Vagina (tissue), 2 donors: ENCODE measurements around the gene TINAGL1. TPM values are rescaled to one million over a fixed set of nuclear protein-coding genes. Genes with fewer than 3 reads are reported as not detected.

ENCODE experiments used
- DNase-seq, 2 donors: peaks; one replicate each; pipeline ENCODE4 v3.0.0-alpha.2; 2017; ENCODE audit errors: extremely low spot score in 2 of 2
- H3K27ac ChIP-seq: fragments of 200-600 bp; sonication (generic); one replicate; pipeline ENCODE4 v1.5.1; 2019
- H3K27me3 ChIP-seq: fragments of 200-600 bp; sonication (generic); one replicate; pipeline ENCODE4 v1.5.1; 2019
- H3K36me3 ChIP-seq, 2 donors: fragments of 200-600 bp; sonication (generic); one replicate each; pipeline ENCODE4 v1.5.1; 2017 to 2019
- H3K4me1 ChIP-seq: fragments of 200-600 bp; sonication (generic); one replicate; pipeline ENCODE4 v1.5.1; 2019
- H3K4me3 ChIP-seq, 2 donors: fragments of 200-600 bp; sonication (generic); 1 replicate in 1 of 2; 2 replicates in 1 of 2; pipeline ENCODE4 v1.5.1; 2016 to 2019
- H3K9me3 ChIP-seq: fragments of 200-600 bp; sonication (generic); one replicate; pipeline ENCODE4 v1.5.1; 2019
- CTCF ChIP-seq, 3 experiments: fragments of 450-650 bp in 2 of 3; fragments of 200-600 bp in 1 of 3; sonication (generic) in 1 of 3; IDR thresholded peaks; one replicate each; pipeline ENCODE4 v1.5.1; 2017 to 2019; ENCODE audit warnings: antibody characterized with exemption in 3 of 3, mild to moderate bottlenecking in 2 of 3, moderate library complexity in 2 of 3
- POLR2A ChIP-seq, 2 donors: fragments of 450-650 bp; IDR thresholded peaks; one replicate each; pipeline ENCODE4 v1.6.1; 2017; ENCODE audit warnings: antibody characterized with exemption in 2 of 2, mild to moderate bottlenecking in 2 of 2, moderate library complexity in 2 of 2
- POLR2AphosphoS5 ChIP-seq, 2 donors: sonication (generic); formaldehyde crosslinking; IDR thresholded peaks; one replicate each; pipeline ENCODE4 v1.9.0; 2017; ENCODE audit warnings: antibody characterized with exemption in 2 of 2, mild to moderate bottlenecking in 2 of 2, low read depth in 1 of 2; ENCODE audit not compliant: insufficient read depth in 1 of 2
- intact Hi-C: fragments of 100-400 bp; cut with DNase I; formaldehyde crosslinking; loops from one replicate; pipeline ENCODE4 v1.15.1; 2023
- total RNA-seq: library from RNA; depleted of rRNA; stranded (reverse); fragments of >200 nt; gene quantifications from one replicate; pipeline ENCODE4 v1.2.3, GENCODE V29; 2016

The TINAGL1 gene
- total RNA-seq, 1 donor from 2014 or later = 142 TPM

DNA sequence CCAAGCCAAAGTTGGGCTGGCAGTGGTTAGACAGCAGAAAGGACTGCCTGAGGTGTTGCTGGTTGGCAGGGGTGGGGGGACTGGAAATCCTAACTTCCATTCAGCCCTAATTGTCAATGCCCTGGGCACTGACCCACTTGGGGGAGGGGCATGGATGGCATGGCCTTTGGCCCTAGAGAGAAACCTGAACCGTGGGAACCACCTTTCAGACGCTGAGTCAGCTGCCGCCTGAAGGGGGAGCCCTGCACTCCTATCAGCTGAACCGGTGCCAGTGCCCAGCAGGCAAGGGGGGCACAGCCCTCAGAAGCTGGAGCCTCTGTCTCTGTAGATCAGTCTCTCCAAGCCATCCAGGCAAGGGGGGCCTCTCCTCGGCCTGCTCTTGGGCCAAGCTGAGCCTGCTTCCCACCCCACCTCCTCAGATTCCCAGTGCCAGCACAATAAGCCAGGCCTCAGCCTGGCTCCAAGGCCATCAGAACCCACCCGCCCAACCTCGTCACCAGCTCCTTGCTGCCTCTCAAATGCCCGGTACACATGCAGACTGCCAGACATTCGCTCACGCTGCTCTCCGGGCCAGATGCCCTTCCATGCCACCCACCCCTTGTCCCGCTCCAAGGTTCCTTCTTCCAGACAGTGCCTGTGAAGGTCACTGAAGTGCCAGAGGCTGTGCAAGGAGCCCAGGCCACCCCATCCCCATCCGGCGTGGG, 11.6 kb downstream of the TINAGL1 start:
- peaks cover 0 to 10% of the 10 kb centered on the region in 2 donors for H3K36me3 ChIP-seq
- no peak for TF ChIP-seq POLR2A (IDR thresholded peaks at IDR 0.05)
- peak in 1 of 2 donors; percentile 47 for TF ChIP-seq POLR2AphosphoS5 (IDR thresholded peaks at IDR 0.05; ENCODE audit: insufficient read depth in 1 of 2, low read depth in 1 of 2)
- TF ChIP-seq CTCF (IDR thresholded peaks at IDR 0.05) = peak in 2 of 3 experiments; percentile 17 to 34
- peak overlapping the region; percentile 70 for H3K27ac ChIP-seq
- H3K4me3 ChIP-seq = peak overlapping the region in 1 of 2 donors; percentile 58
- intact Hi-C loops = loop anchor here (10.0 kb wide), 1 partner anchor 117 kb away; the partner anchor contains the start of gene COL16A1
- DNase-seq = peak in 1 of 2 donors; percentile 81
- H3K4me1 ChIP-seq = peaks cover 50% of the 10 kb centered on the region
- H3K27me3 ChIP-seq = no peaks in the 10 kb centered on the region
- no peaks in the 10 kb centered on the region for H3K9me3 ChIP-seq

DNA sequence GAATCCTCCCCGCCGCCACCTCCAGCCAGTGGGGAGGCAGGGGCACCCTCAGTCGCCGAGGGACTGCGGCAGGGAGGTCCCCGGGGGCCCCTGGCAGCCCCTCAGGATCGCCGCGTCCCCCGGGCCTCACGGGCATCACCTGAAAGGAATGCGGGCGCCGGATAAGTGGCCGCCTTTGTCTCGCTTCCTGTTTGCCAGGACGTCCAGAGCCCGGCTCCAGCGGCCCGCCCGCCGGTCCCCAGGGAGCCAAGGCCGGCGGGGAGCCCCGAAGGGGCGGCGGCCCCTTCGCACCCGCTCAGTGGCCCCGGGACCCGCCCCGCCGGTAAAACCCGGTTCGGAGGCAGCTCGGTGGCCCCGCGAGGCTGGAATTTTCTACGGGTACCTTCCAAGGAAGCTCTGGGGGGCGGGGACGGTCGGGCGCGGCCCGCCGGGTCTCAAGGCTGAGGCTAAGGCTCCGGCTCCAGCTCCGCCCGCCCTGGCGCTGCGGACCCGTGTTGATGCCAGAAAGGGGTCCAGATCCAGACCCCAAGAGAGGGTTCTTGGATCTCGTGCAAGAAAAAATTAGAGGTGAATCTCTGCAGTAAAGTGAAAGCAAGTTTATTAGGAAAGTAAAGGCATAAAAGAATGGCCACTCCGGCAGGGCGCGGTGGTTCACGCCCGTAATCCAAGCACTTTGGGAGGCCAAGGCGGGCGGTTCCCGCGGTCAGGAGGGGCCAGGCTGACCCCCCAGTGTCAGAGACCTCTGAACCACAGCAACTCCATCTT, 12.6 kb downstream of the TINAGL1 start:
- H3K27me3 ChIP-seq = no peaks in the 10 kb centered on the region
- TF ChIP-seq CTCF (IDR thresholded peaks at IDR 0.05) = no peak
- no peak for TF ChIP-seq POLR2A (IDR thresholded peaks at IDR 0.05)
- no peak for TF ChIP-seq POLR2AphosphoS5 (IDR thresholded peaks at IDR 0.05; ENCODE audit: insufficient read depth in 1 of 2, low read depth in 1 of 2)
- peaks cover 0 to 10% of the 10 kb centered on the region in 2 donors for H3K36me3 ChIP-seq
- H3K4me3 ChIP-seq = peak overlapping the region; percentile 40 to 58
- peak in 1 of 2 donors; percentile 81 for DNase-seq
- intact Hi-C loops = loop anchor here (10.0 kb wide), 1 partner anchor 116 kb away; the partner anchor contains the start of gene COL16A1
- peak overlapping the region; percentile 70 for H3K27ac ChIP-seq
- peaks cover 40% of the 10 kb centered on the region for H3K4me1 ChIP-seq
- no peaks in the 10 kb centered on the region for H3K9me3 ChIP-seq

- intact Hi-C loops = loop anchor here (2.0 kb wide), 1 partner anchor 25 kb away; no protein-coding TSS in a partner anchor
- H3K36me3 ChIP-seq = no peaks in the 10 kb centered on the region
- H3K9me3 ChIP-seq = no peaks in the 10 kb centered on the region
- H3K27me3 ChIP-seq = no peaks in the 10 kb centered on the region
- TF ChIP-seq CTCF (IDR thresholded peaks at IDR 0.05) (no peak), POLR2A (IDR thresholded peaks at IDR 0.05) (no peak), POLR2AphosphoS5 (IDR thresholded peaks at IDR 0.05; ENCODE audit: insufficient read depth in 1 of 2, low read depth in 1 of 2) (no peak)
- H3K27ac ChIP-seq = no peak overlapping the region
- no peak overlapping the region for H3K4me3 ChIP-seq
- H3K4me1 ChIP-seq = peaks cover 30% of the 10 kb centered on the region
- DNase-seq = peak in 1 of 2 donors; percentile 72
These were observed 15.2 kb downstream of the TINAGL1 start for GRCh38 chr1:31591425-31592093.

DNA sequence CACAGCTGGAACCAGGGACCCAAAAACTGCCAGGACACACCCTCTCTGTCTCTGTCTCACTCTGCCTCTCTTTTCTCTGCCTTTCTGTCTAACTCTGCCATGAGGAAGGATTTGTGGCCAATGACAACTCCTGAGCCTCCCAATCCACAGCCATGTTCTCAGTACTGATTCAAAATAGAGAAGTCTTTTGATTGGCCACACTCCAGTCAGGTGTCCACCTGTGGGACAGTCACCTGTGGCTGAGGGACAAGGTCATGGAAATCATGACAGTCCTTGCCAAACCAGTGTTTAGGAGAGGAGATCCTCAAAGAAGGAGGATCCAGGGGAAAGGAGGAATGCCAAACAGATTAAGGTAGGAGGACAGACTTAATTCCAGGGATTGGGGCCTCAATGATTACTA, 15.8 kb downstream of the TINAGL1 start:
- H3K36me3 ChIP-seq = no peaks in the 10 kb centered on the region
- H3K27me3 ChIP-seq = no peaks in the 10 kb centered on the region
- peak in 1 of 2 donors; percentile 58 for DNase-seq
- H3K4me1 ChIP-seq = peaks cover 25% of the 10 kb centered on the region
- TF ChIP-seq POLR2A (IDR thresholded peaks at IDR 0.05) = no peak
- TF ChIP-seq CTCF (IDR thresholded peaks at IDR 0.05) = no peak
- no peak for TF ChIP-seq POLR2AphosphoS5 (IDR thresholded peaks at IDR 0.05; ENCODE audit: insufficient read depth in 1 of 2, low read depth in 1 of 2)
- no peak overlapping the region for H3K27ac ChIP-seq
- H3K4me3 ChIP-seq = no peak overlapping the region
- intact Hi-C loops = loop anchor here (2.0 kb wide), 1 partner anchor 25 kb away; no protein-coding TSS in a partner anchor
- H3K9me3 ChIP-seq = no peaks in the 10 kb centered on the region
